NCI-H1436 treated with DMSO at 0.1 percent for 48 hours (cell line): ENCODE results near the gene SYNM.
"Not testable (repeated sequence)": the region's sequence is repeated elsewhere in the genome, so short reads cannot be mapped to it uniquely, and the experiment has no call there.

Source experiments
- DNase-seq: peaks from one replicate; lab custom pipeline; 2025; lab: John Stamatoyannopoulos, UW

SYNM gene, protein sequence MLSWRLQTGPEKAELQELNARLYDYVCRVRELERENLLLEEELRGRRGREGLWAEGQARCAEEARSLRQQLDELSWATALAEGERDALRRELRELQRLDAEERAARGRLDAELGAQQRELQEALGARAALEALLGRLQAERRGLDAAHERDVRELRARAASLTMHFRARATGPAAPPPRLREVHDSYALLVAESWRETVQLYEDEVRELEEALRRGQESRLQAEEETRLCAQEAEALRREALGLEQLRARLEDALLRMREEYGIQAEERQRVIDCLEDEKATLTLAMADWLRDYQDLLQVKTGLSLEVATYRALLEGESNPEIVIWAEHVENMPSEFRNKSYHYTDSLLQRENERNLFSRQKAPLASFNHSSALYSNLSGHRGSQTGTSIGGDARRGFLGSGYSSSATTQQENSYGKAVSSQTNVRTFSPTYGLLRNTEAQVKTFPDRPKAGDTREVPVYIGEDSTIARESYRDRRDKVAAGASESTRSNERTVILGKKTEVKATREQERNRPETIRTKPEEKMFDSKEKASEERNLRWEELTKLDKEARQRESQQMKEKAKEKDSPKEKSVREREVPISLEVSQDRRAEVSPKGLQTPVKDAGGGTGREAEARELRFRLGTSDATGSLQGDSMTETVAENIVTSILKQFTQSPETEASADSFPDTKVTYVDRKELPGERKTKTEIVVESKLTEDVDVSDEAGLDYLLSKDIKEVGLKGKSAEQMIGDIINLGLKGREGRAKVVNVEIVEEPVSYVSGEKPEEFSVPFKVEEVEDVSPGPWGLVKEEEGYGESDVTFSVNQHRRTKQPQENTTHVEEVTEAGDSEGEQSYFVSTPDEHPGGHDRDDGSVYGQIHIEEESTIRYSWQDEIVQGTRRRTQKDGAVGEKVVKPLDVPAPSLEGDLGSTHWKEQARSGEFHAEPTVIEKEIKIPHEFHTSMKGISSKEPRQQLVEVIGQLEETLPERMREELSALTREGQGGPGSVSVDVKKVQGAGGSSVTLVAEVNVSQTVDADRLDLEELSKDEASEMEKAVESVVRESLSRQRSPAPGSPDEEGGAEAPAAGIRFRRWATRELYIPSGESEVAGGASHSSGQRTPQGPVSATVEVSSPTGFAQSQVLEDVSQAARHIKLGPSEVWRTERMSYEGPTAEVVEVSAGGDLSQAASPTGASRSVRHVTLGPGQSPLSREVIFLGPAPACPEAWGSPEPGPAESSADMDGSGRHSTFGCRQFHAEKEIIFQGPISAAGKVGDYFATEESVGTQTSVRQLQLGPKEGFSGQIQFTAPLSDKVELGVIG (N-terminal part only)

DNA sequence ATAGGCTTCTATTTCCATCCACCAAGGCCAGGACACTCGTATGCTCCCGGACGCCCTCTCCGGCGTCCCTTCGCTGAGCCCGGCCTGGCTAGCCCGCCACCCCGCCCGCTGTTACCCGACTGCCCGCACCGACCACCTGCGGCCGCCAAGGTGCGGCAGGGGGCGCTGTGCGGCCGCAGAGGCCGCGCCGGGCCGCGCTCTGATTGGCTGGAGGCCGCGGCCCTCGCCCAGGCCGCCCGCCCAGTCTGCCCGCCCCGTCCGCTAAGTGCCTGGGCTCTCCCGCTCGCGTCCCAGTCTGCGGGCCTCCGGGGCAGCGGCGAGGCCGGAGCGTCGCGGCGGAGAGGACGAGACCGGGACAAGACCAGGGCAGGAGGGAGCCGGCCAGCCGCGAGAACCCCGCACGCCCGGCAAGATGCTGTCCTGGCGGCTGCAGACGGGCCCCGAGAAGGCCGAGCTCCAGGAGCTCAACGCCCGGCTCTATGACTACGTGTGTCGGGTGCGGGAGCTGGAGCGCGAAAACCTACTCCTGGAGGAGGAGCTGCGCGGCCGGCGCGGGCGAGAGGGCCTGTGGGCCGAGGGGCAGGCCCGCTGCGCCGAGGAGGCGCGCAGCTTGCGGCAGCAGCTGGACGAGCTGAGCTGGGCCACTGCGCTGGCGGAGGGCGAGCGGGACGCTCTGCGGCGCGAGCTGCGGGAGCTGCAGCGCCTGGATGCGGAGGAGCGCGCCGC is at the start of gene SYNM:
SYNM (plus strand) TSS at position 293 of the 726 bp plus-strand sequence; CDS start at position 413, 120 bp downstream.
- DNase-seq = no peak

GRCh38 chr15:99055555-99056134 is 49.2 kb upstream of the SYNM start:
- DNase-seq = no peak

GRCh38 chr15:99057020-99057419 is 47.9 kb upstream of the SYNM start:
- DNase-seq = no peak

DNA sequence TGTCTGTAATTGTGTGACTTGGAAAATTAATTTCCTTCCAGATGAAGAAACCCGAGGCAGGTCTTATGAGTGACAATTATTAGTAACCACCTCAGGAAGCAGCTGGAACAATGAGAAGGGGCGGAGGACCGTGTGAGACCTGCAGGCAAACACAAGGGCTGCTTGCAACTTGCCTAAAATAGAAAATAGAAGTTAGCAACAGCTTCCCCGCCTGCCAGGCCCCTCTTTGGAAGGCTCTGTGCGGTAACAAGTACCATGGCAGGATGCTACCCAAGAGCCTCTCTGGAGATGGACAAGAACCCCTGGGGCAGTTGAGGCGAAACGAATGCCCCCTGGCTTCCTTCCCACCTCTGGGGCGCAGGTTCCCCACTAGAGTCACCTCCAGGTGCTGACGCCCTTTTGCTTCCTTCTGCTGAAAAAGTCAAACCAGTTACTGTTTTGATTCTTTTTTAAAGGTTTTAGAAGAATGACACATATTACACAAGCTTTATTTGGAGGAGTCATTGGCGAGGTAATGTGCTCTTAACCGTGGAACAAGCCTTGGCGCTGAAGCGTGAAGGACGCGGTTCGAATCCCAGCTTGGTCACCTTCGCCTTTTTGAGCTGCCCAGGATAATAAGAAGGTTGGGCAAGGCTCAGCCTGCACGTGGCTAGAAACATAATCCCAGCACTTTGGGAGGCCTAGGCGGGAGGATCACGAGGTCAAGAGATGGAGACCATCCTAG is 47.0 kb upstream of the SYNM start:
- no peak for DNase-seq

GRCh38 chr15:99058421-99058870 is 46.4 kb upstream of the SYNM start:
- DNase-seq = no peak

- DNase-seq = no peak
Observed at GRCh38 chr15:99059010-99059981, 45.6 kb upstream of the SYNM start.

DNA sequence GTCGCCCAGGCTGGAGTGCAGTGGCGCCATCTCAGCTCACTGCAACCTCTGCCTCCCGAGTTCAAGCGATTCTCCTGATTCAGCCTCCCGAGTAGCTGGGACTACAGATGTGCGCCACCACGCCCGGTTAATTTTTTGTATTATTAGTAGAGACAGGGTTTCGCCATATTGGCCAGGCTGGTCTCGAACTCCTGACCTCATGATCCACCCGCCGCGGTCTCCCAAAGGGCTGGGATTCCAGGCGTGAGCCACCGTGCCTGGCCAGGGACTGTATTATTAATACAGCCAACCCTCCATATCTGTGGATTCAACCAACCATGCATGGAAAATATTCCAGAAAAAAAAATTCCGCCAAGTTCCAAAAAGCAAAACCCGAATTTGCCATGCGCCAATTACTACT is 44.7 kb upstream of the SYNM start:
- DNase-seq = not testable (repeated sequence)

- DNase-seq = no peak
Observed at GRCh38 chr15:99062226-99062625, 42.7 kb upstream of the SYNM start.

- DNase-seq = no peak
Observed at GRCh38 chr15:99068186-99068585, 36.7 kb upstream of the SYNM start.

DNA sequence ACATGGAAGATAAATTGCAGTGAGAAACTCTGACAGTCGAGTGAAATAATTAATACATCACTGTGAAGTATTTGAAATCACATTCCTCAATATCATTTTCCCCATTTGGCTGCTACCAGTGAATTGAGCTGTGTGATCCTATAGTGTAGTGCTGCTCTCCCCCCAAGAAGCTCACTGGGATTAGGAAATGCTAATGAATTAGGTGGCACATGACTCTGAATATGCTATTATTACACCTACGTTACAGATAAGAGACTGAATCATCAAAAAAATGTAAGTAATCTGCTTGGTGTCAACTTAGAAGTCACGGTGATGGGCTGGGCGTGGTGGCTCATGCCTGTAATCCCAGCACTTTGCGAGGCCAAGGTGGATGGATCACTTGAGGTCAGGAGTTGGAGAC is 34.7 kb upstream of the SYNM start:
- no peak for DNase-seq

DNA sequence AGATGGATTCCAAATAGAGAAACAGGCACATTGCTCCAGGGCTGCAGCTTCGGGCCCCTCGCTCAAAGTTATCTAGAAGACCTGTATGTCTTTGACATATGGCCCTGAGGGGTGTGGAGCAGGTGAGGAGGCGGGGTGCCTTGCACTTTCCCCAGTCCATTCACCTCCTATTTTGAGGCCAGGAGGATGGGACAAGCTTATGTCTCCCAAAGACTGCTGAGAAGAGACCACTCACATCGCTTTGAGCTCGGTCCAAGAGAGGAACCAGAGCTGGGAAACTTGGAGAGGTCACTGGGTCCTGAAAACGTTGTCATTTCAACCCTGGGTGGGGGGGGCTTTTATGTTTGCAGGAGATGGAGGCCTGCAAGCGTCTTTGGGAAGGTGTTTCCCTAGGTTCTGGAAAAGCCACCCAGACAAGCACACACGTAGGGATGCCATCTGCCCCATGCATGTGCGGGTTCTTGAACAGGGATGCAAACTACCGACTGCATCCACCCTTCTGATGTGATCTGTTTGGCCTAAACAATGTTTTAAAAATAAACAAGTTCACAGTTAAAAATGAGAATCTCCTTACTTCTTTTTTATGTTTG is 33.7 kb upstream of the SYNM start:
- no peak for DNase-seq

GRCh38 chr15:99073008-99073717 is 31.7 kb upstream of the SYNM start:
- DNase-seq = no peak

GRCh38 chr15:99074446-99074845 is 30.4 kb upstream of the SYNM start:
- DNase-seq = no peak

DNA sequence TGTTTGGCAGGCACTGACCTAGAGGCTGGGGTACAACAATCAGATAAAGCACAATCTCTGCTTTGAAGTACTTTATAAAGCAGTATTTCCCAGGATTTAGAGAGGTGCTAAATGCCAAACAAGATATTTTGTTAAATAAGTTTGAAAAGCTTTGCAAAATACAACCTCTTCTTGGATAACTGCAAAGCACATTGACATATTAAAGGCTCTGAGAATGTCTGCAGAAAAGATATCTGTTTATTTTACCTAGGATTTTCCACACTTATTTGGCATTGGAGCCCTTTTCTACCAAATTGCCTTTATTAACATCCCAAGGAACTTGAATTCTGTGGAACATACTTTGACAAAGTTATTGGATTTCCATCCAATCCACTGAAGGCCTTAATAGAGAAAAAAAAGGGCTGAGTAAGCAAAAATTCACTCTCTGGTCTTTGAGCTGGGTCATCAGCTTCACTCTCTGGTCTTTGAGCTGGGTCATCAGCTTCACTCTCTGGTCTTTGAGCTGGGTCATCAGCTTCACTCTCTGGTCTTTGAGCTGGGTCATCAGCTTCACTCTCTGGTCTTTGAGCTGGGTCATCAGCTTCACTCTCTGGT is 29.7 kb upstream of the SYNM start:
- DNase-seq = not testable (repeated sequence)

- DNase-seq = no peak
Observed at GRCh38 chr15:99076109-99076508, 28.8 kb upstream of the SYNM start.

GRCh38 chr15:99076555-99077308 is 28.1 kb upstream of the SYNM start:
- no peak for DNase-seq

- DNase-seq = no peak
Observed at GRCh38 chr15:99082798-99083197, 22.1 kb upstream of the SYNM start.
